NCI-H2107 treated with DMSO at 0.1 percent for 48 hours (cell line): ENCODE results near the gene GALNT18.

Experiments used
- DNase-seq: peaks from one replicate; lab custom pipeline; 2025; ENCODE audit not compliant: unreplicated experiment; lab: John Stamatoyannopoulos, UW

Gene GALNT18

GRCh38 chr11:11251394-11251970 lies 370.3 kb downstream of the GALNT18 start:
- no peak for DNase-seq

GRCh38 chr11:11250470-11250869 lies 371.3 kb downstream of the GALNT18 start:
- no peak for DNase-seq

GRCh38 chr11:11247576-11247975 lies 374.2 kb downstream of the GALNT18 start:
- DNase-seq, result no peak

- DNase-seq, result no peak
These were observed 374.7 kb downstream of the GALNT18 start for GRCh38 chr11:11247086-11247485.

GRCh38 chr11:11246166-11246565 lies 375.6 kb downstream of the GALNT18 start:
- DNase-seq, result no peak

GRCh38 chr11:11245453-11245852 lies 376.4 kb downstream of the GALNT18 start:
- DNase-seq, result no peak

- no peak for DNase-seq
These were observed 377.2 kb downstream of the GALNT18 start for GRCh38 chr11:11244470-11245080.

- no peak for DNase-seq
These were observed 378.0 kb downstream of the GALNT18 start for GRCh38 chr11:11243590-11244469.

- DNase-seq, result no peak
These were observed 378.6 kb downstream of the GALNT18 start for GRCh38 chr11:11243209-11243589.

- no peak for DNase-seq
These were observed 380.5 kb downstream of the GALNT18 start for GRCh38 chr11:11241284-11241683.

- no peak for DNase-seq
These were observed 381.8 kb downstream of the GALNT18 start for GRCh38 chr11:11239959-11240358.

GRCh38 chr11:11237070-11237832 lies 384.6 kb downstream of the GALNT18 start:
- DNase-seq, result no peak

GRCh38 chr11:11236498-11237059 lies 385.2 kb downstream of the GALNT18 start:
- no peak for DNase-seq

- no peak for DNase-seq
These were observed 390.0 kb downstream of the GALNT18 start for GRCh38 chr11:11231763-11232162.

GRCh38 chr11:11230802-11231562 lies 390.8 kb downstream of the GALNT18 start:
- no peak for DNase-seq

GRCh38 chr11:11230087-11230486 lies 391.7 kb downstream of the GALNT18 start:
- DNase-seq, result no peak

GRCh38 chr11:11229647-11230046 lies 392.2 kb downstream of the GALNT18 start:
- no peak for DNase-seq

- no peak for DNase-seq
These were observed 394.3 kb downstream of the GALNT18 start for GRCh38 chr11:11227296-11228085.
